SH-SY5Y (cell line): ENCODE measurements around the gene LDB2.

ENCODE experiments used
- GATA2 ChIP-seq: IDR thresholded peaks from 2 replicates; pipeline ENCODE4 v1.6.1; 2011; ENCODE audit warnings: mild to moderate bottlenecking, low read depth, low read length
- GATA3 ChIP-seq: IDR thresholded peaks from 2 replicates; pipeline ENCODE4 v1.6.1; 2011; ENCODE audit warnings: low read depth, mild to moderate bottlenecking, low read length, moderate library complexity

DNA sequence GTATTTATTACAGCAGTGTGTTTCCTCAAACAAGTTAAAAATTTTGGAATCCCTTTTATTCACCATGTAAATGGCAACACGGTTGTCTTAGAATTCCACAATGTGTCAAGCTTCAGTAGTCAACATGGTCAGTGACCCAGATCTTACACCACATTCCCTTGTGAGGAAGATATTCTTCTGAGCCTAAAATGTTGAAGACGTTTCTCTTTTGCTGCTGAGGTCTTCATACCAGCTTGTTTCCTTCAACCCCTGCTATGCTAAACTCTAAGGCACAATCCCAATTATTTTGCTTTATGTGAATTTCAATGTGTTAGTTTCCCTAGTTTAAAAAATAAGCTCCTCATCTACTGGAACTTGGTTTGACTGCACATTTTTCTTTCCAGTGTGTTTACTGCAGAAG, 17.6 kb upstream of the LDB2 start:
- TF ChIP-seq GATA2, result no peak
- TF ChIP-seq GATA3, result no peak
